HCEC 1CT (cell line): ENCODE results near the gene MINK1.

Source experiments
- DNase-seq: peaks from one replicate; pipeline ENCODE4 v3.0.0-alpha.2; 2017

MINK1 gene

GRCh38 chr17:4879601-4880000 is 46.5 kb downstream of the MINK1 start:
- no peak for DNase-seq

DNA sequence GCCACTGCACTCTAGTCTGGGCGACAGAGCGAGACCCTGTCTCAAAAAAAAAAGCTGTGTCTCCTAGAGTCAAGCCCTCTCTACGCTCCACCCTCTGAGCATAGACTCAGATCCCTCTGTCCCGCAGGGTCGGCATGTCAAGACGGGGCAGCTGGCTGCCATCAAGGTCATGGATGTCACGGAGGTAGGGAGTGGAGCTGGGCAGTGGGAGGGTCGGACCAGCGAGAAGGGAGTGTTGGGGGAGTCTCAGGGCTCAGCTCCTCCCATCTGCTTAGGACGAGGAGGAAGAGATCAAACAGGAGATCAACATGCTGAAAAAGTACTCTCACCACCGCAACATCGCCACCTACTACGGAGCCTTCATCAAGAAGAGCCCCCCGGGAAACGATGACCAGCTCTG is 47.7 kb downstream of the MINK1 start:
- no peak for DNase-seq

DNA sequence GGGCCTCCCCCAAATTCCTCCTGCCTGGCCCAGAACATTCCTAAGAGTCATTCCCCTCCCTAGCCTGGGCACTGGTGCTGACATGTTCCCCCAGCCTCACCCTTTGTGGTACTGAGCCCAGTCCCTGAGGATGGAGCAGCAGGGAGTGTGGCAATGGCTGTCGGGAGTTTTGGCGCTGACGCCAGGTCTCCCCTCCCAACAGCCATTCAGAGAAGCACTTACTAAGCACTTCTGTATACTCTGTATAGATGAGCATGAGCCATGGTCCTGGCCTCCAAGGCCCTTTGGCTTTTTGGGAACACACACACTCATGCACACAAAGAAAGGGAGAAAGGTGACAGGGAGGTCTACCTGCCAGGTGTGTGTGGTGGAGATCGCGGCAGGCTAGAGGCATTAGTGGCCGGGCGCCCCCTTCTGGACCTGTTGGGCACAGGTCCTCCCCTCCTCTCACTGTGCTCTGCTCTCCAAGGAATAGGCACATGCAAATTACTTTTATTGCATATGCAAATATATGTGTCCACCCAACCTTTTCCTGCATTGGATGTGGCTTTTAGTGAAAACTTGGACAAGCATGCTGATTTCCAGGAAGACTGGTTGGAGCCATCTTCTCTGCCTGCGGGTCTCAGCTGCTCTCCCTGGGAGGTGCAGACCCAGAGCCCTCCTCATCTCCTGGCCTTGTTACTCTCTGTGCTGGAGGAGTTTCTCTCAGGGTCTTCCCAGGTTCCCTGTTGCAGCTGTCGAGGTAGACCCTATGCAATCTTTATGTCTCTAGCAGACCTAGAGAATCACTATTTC is 48.8 kb downstream of the MINK1 start:
- DNase-seq = no peak

- no peak for DNase-seq
Measured at GRCh38 chr17:4884489-4884888, 51.3 kb downstream of the MINK1 start.

GRCh38 chr17:4886830-4887229 is 53.7 kb downstream of the MINK1 start:
- DNase-seq = no peak

DNA sequence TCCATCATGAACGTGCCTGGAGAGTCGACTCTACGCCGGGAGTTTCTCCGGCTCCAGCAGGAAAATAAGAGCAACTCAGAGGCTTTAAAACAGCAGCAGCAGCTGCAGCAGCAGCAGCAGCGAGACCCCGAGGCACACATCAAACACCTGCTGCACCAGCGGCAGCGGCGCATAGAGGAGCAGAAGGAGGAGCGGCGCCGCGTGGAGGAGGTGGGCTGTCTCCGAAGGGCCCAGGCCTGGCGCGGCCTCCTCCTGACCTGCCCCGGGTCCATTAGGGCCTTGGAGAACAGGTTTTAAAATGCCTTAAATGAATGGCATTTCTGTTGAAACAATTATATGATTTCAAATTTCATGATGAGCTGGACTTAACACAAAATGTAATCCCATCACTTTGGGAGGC is 54.4 kb downstream of the MINK1 start:
- no peak for DNase-seq

- no peak for DNase-seq
Measured at GRCh38 chr17:4891411-4892410, 58.6 kb downstream of the MINK1 start.

DNA sequence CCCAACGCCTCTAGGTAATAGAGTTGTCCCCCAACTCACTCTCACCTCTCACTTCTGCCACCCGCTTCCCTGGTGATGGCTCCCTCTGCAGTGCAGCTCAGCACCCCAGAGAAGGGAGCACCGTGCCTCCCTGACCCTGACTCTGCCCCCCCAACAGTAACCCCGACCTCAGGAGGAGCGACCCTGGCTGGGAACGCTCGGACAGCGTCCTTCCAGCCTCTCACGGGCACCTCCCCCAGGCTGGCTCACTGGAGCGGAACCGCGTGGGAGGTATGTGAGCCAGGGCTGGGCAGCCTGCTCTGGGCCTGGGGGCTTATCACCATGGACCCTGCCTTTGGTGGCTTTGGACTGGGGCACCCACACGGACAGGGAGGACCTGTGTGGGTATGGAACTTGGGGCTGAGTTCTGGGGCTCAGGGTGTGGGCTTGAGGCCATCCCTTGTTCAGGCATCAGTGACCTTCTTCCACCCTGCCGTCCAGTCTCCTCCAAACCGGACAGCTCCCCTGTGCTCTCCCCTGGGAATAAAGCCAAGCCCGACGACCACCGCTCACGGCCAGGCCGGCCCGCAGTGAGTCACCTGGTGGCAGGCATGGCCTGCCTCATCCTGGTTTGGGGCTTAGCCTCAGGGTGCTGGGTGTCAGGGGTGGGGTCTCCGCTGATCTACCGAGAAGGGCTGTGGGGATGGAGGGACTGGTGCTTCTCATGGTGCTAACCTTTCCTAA is 59.5 kb downstream of the MINK1 start:
- no peak for DNase-seq

- no peak for DNase-seq
Measured at GRCh38 chr17:4893272-4893671, 60.1 kb downstream of the MINK1 start.

DNA sequence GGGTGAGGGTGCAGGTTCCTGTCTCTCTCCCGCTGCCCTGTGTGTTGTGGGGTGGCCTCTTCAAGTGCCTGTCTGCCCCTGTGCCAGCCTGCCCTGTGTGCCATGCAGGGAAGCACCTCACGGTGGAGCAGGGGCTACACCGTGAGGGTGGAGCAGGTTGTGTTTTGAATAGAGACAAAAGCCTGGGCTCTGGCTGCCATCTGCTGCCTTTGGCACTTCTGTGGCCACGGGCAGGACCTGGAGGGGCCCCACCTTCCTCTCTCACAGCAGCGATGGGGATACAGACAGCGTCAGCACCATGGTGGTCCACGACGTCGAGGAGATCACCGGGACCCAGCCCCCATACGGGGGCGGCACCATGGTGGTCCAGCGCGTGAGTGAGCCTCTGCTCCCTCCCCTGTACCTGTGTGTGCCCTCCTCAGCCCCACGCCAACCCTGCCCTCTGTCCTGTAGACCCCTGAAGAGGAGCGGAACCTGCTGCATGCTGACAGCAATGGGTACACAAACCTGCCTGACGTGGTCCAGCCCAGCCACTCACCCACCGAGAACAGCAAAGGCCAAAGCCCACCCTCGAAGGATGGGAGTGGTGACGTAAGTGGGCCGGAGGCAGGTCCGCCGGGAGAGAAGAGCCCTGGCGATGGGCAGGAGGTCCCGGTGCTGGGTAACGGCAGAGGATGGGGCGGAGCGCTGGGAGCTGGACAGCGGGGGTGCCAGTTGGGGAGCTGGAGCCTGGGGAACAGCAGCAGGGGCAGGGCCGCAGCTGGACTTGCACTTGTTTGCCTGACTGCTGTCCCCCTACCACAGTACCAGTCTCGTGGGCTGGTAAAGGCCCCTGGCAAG is 60.8 kb downstream of the MINK1 start:
- DNase-seq = no peak

DNA sequence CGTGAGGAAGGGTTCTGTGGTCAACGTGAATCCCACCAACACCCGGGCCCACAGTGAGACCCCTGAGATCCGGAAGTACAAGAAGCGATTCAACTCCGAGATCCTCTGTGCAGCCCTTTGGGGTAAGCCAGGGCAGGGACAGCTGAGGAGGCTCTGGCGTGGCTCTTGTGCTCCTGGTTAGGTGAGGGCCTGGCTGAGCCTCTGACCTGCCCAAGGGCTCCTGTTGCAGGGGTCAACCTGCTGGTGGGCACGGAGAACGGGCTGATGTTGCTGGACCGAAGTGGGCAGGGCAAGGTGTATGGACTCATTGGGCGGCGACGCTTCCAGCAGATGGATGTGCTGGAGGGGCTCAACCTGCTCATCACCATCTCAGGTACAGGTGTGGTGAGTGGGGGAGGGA is 62.0 kb downstream of the MINK1 start:
- no peak for DNase-seq

DNA sequence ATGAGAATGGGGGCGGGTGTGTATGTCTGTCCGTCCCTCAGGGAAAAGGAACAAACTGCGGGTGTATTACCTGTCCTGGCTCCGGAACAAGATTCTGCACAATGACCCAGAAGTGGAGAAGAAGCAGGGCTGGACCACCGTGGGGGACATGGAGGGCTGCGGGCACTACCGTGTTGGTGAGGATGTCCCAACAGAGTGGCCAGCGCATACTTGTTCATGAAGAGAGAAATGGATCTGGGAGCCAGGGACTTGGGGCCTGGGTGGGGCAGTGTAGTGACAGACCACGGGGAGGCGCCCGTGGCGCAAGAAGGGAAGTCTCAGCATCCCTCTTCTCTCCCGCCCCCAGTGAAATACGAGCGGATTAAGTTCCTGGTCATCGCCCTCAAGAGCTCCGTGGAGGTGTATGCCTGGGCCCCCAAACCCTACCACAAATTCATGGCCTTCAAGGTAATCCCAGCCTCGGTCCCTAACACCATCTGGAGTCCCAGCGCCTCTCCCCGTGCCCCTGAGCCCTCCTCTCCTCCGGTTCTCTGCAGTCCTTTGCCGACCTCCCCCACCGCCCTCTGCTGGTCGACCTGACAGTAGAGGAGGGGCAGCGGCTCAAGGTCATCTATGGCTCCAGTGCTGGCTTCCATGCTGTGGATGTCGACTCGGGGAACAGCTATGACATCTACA is 62.7 kb downstream of the MINK1 start:
- DNase-seq = no peak

DNA sequence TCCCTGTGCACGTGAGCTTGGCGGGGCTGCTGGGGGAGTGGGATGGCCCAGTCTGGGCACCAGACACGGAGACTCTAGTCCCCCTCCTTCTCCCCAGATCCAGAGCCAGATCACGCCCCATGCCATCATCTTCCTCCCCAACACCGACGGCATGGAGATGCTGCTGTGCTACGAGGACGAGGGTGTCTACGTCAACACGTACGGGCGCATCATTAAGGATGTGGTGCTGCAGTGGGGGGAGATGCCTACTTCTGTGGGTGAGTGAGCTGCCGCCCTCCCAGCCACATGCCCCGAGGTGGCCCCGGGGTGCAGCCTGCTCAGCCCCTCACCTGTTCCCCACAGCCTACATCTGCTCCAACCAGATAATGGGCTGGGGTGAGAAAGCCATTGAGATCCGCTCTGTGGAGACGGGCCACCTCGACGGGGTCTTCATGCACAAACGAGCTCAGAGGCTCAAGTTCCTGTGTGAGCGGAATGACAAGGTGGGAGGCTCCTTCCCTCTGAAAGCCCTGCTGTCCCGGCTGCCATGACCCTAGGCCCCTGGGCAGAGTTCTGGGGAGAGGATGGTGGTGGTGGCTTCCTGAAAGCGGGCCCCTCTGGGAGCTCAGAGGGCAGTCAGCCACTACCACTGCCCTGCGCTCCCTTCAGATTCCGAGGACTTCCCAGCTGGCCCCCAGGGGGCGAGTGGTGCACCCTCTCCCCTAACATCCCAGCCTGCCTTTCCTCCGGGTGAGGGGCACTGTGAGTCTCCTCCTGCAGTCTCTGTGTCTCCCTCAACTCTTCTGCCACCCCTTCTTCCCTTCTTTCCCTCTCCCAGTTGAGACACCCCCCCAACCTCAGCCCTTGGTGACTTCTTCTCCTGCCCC is 63.4 kb downstream of the MINK1 start:
- no peak for DNase-seq

DNA sequence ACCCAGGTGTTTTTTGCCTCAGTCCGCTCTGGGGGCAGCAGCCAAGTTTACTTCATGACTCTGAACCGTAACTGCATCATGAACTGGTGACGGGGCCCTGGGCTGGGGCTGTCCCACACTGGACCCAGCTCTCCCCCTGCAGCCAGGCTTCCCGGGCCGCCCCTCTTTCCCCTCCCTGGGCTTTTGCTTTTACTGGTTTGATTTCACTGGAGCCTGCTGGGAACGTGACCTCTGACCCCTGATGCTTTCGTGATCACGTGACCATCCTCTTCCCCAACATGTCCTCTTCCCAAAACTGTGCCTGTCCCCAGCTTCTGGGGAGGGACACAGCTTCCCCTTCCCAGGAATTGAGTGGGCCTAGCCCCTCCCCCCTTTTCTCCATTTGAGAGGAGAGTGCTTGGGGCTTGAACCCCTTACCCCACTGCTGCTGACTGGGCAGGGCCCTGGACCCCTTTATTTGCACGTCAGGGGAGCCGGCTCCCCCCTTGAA is 64.1 kb downstream of the MINK1 start:
- DNase-seq = no peak

DNA sequence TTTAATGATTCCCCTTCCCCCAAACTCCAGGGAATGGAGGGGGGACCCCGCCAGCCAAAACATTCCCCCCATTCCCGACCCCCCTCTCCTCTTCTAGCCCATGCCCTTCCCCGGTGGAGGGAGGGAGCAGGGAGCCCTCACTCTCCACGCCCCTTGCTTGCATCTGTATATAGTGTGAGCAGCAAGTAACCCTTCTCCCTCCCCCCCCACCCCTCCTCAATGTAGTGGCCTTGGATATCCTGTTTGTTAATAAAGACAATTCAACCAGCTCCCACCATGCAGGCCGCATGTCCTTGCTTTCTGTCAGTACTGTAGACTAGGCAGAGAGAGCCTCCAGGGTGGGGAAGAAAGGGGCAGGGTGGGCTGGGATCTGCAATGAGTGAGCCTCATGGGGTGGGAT is 64.6 kb downstream of the MINK1 start:
- no peak for DNase-seq

DNA sequence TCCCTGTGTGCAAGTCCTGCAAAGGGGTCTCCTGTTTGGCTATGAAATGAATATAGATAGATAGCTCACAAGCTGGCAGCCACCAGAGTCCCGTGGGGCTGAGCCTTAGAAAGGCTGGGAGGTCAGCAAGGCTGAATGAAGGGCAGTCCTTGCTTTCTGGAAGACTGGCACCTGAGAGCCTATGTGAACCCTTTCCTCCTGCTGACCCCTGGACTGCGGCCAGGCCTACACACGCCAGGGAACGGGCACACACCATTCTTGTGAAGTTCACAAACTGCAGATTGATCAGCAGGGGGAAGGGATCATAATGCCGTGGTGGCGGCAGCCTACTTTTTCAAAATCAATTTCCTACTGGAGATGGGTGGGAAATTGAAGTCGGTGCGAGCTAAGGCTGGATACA is 65.2 kb downstream of the MINK1 start:
- no peak for DNase-seq

DNA sequence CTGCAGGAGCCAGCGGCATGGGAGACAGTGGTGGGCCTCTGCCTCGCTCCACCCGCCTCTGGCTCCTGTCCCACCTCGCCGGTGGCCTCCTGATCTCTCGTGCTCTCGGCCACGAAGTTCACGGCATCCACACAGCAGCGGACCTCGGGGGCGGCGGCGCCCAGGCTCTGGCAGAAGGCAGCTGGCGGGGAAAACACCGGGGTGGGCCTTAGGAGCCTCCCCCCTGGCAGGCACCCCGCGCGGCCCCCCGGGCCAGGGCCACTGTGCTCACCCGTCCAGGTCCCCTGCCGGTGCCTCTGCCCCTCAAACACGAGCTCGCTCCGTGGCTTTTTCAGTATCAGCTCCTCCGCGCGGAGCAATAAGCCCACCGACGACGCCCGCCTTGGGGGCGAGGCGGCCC is 65.8 kb downstream of the MINK1 start:
- no peak for DNase-seq

- DNase-seq = no peak
Measured at GRCh38 chr17:4899341-4900230, 66.4 kb downstream of the MINK1 start, which contains the start of gene C17orf107. Gene C17orf107, plus strand, starts transcription at chr17:4899536. Its CDS starts 227 bp downstream, at chr17:4899763.
